Measurements from ENCODE around the gene CACNA1D.

- TF ChIP-seq EZH2 (IDR thresholded peaks at IDR 0.05; ENCODE audit: borderline replicate concordance, low read depth, low read length, poor library complexity, severe bottlenecking) = no peak
- TF ChIP-seq, protein P1, sequence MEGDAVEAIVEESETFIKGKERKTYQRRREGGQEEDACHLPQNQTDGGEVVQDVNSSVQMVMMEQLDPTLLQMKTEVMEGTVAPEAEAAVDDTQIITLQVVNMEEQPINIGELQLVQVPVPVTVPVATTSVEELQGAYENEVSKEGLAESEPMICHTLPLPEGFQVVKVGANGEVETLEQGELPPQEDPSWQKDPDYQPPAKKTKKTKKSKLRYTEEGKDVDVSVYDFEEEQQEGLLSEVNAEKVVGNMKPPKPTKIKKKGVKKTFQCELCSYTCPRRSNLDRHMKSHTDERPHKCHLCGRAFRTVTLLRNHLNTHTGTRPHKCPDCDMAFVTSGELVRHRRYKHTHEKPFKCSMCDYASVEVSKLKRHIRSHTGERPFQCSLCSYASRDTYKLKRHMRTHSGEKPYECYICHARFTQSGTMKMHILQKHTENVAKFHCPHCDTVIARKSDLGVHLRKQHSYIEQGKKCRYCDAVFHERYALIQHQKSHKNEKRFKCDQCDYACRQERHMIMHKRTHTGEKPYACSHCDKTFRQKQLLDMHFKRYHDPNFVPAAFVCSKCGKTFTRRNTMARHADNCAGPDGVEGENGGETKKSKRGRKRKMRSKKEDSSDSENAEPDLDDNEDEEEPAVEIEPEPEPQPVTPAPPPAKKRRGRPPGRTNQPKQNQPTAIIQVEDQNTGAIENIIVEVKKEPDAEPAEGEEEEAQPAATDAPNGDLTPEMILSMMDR (conservative IDR thresholded peaks at IDR 0.05; ENCODE audit: low read depth, low read length) = no peak
These were observed 293.6 kb downstream of the CACNA1D start for GRCh38 chr3:53788038-53788437.

Measured in A673 (cell line).